Fibroblast of mammary gland (primary cell): ENCODE data around the gene IP6K1.

Experiments
- DNase-seq: peaks from one replicate; pipeline ENCODE4 v3.0.0-alpha.2; 2010; ENCODE audit warnings: low read depth
- H3K4me3 ChIP-seq: 2 replicates; pipeline ENCODE4 v1.5.1; 2011; ENCODE audit warnings: low read depth, mild to moderate bottlenecking, low read length, moderate library complexity; ENCODE audit not compliant: control insufficient read depth
- TF ChIP-seq, protein P1 (sequence below): conservative IDR thresholded peaks from 2 replicates; pipeline ENCODE4 v1.5.1; 2011; ENCODE audit warnings: low read depth, low read length, inconsistent platforms; ENCODE audit not compliant: control insufficient read depth, insufficient read depth

The IP6K1 gene

DNA sequence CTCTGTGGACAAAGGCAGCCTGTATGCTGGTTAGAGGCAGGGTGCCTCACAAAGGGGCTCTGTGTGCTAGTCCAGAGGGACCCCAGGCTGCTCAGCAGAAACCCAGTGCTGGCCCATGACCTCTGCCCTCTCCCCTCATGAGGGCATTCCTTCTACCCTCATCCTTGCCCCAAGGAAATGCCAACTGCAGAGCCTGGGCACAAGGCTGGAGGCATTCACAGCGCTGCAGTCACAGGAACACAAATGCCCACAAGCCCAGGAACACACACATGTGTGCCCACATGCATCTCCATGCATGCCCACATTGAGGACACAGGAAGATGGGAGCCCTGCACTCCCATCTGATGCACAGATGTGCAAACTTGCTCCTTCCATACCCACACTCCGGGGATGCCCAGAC is 20.5 kb upstream of the IP6K1 start:
- TF ChIP-seq, protein P1, sequence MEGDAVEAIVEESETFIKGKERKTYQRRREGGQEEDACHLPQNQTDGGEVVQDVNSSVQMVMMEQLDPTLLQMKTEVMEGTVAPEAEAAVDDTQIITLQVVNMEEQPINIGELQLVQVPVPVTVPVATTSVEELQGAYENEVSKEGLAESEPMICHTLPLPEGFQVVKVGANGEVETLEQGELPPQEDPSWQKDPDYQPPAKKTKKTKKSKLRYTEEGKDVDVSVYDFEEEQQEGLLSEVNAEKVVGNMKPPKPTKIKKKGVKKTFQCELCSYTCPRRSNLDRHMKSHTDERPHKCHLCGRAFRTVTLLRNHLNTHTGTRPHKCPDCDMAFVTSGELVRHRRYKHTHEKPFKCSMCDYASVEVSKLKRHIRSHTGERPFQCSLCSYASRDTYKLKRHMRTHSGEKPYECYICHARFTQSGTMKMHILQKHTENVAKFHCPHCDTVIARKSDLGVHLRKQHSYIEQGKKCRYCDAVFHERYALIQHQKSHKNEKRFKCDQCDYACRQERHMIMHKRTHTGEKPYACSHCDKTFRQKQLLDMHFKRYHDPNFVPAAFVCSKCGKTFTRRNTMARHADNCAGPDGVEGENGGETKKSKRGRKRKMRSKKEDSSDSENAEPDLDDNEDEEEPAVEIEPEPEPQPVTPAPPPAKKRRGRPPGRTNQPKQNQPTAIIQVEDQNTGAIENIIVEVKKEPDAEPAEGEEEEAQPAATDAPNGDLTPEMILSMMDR: no peak
- DNase-seq: no peak
- H3K4me3 ChIP-seq: no peak overlapping the region

DNA sequence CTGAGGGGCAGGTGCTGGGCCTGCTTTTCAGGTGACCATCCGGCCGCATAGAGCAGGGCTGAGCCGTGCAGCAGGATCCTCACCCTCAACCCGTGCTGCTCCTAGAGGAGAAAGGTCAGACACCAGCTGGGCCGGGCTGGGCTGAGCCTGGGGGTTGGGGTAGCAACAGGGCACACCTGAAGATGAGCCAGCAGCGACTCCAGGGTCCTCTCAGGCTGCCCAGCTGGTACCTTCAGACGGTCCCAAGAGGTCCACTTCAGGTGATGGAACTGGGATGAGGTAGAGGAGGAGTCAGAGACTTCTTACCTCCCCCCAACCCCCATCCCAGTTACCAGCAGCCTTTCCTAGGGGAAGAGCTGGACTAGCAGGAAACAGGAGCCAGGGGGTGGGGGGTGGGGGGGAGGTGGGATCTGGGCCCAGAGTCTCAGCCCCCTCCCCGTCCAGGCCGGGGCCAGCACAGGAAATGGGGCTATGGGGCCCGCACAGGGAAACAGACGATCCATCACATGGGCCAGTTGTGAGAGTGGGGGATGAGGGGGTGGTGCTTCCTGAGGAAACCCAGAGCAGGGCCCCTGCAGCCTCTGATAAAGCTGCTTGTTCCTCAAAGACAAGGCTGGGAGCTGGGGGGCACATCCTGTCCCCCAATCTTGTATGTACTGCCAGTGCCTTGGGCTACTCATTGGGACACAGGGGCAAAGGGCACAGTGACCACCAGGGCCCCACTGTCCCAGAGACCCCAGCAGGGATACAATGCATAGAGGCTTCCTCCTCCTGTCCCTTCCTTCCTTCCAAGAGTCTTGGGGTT is 19.8 kb upstream of the IP6K1 start:
- no peak for DNase-seq
- TF ChIP-seq, protein P1: no peak
- no peak overlapping the region for H3K4me3 ChIP-seq

DNA sequence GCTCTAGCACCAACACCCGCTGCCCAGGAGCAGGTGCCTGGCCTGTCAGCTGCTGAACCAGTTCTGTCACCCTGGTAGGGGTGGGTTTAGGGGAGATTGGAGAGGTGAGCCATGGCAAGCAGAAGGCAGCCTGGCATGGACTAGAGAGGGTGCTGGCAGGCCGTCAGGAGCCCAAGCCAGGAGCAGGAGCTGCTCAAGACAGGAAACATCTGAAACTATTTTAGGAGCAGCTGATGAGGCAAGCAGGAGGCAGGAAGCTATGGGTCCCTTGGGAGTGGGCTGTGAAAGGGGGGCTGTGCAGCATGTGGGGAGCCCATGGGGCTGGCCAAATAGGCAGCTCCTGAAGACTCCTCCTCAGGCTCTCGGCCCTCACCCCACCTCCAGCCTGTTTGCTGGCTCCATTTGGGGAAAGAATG is 19.0 kb upstream of the IP6K1 start:
- DNase-seq: peak; percentile 93
- no peak overlapping the region for H3K4me3 ChIP-seq

DNA sequence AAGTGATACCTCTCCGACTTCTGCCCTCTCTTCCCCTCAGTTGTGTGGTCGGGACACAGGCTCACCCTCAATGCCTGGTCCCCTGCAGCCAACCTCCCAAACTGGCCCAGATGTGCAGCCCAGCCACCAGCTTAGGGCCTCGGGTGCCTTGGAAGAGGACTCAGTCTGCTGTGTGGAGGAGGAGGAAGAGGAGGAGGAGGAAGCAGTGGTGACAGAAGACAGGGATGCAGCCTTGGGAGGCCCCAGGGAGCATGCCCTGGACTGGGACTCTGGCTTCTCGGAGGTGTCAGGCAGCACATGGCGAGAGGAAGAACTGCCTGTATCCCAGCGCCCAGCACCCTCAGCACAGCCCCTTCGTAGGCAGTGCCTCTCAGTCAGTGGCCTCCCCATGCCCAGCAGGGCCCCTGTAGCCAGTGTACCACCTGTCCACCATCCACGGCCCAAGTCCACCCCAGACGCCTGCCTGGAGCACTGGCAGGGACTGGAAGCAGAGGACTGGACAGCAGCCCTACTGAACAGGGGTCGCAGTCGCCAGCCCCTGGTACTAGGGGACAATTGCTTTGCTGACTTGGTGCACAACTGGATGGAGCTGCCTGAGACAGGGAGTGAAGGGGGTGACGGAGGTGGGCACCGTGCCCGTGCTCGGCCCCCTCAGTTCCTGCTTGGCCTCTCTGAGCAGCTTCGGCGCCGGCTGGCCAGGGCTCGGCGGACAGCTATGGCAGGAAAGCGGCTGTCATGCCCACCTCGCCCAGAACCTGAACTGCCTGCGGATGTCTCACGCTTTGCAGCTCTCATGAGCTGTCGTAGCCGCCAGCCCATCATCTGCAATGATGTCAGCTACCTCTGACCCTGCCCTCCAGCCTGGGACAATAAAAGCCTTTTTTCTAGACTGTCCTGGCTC is 18.0 kb upstream of the IP6K1 start:
- no peak for DNase-seq
- H3K4me3 ChIP-seq: peak overlapping the region; percentile 83
- TF ChIP-seq, protein P1: no peak

More for the DNA sequence above, 19.0 kb upstream of the IP6K1 start:
- TF ChIP-seq, protein P1: no peak

DNA sequence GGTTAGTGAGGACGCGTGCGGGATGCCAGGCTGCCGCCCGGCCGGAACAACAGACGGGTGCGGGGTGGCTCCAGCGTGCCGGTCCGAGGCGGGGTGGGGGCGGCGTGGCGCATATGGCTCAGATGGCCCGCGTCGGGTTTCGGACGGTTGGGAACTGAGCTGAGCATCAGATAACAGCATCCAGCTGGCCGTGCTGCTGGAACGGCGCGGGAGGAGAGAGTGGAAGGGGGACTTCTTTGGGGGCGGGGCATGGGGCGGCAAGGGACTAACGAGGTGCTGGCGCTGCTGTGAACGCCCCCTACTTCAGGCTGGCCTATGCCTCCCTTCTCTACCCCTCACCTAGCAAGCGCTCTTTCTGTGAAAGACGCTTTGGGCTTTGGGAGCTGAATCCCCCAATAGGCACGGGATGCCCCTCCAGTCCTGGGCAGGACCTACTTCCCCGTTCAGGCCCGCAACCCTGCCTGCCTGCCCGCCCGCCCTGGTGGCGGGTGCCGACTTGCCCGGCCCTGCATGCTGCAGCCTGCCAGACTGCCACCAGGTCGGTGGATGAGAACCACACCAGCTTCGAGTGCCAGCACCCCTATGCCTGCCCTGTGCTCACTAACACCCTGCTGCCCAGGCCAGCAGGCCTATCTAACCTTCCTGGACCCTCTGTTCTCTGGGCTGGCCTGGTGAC is 17.3 kb upstream of the IP6K1 start:
- peak overlapping the region; percentile 83 for H3K4me3 ChIP-seq
- TF ChIP-seq, protein P1: no peak
- no peak for DNase-seq

DNA sequence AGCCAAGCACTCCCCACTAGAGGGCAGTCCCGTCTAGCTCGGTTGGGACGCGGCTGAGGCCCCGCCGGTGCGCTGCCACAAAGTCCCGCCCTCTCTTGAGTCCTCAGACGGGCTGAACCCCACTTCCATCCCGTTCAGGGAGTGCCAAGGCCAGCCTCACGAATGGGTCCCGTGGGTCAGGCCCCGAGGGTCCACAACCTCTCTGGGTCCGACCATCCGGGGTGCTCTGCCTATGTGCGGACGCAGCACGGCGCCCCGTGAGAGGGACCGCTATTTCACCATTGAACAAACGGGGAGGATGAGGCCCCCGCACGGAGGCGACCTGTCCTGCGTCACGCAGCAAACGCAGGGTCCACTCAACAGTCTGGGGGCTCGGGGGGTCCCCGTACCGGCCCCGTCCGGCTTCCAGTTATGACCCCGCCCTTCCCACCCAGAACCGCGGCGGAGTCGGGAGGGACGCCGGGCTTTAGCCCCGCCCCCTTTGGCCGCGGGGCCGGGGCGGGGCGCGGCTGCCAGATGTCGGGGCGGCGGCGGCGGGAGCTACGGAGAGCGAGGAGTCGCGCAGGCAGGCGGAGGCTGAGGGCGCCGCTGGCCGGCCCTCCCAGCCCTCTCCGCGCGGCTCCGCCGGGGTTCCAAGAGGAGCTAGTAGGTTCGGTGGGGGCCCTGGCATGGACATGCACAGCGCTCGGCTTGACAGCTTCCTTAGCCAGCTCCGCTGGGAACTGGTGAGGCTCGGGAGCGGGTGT is 16.6 kb upstream of the IP6K1 start, which contains the start of gene INKA1:
Gene INKA1 (plus strand): TSS at position 543 of the 746 bp plus-strand sequence. CDS start 132 bp downstream, at position 675.
- peak; percentile 77 for DNase-seq
- peak within 1 kb of the TSS; percentile 83 for H3K4me3 ChIP-seq
- TF ChIP-seq, protein P1: peak; percentile 76
